ENCODE measurements around the gene ARL4D. TPM values are rescaled to one million over a fixed set of nuclear protein-coding genes. Genes with fewer than 3 reads are reported as not detected.
A peak's percentile ranks its signal among the peaks of the same experiment; 100 is the strongest.

Gene ARL4D
- total RNA-seq, 3 donors from 2014 or later, result 2.3 to 34.3 (median 3.2) TPM

- Histone ChIP-seq H3K4me3 (no peak overlapping the region), H3K9me3 (no peaks in the 10 kb centered on the region), H3K4me1 (ENCODE audit: low read depth) (no peaks in the 10 kb centered on the region), H3K36me3 (ENCODE audit: low read depth) (no peaks in the 10 kb centered on the region)
- TF ChIP-seq CTCF (IDR thresholded peaks at IDR 0.05), result no peak
- intact Hi-C loops (cut with DNase I, micrococcal nuclease), result no loop called here
- no peak for DNase-seq
- ATAC-seq, result no peak
Observed at GRCh38 chr17:43439041-43439440, 40.2 kb downstream of the ARL4D start.

- no peak for TF ChIP-seq CTCF (IDR thresholded peaks at IDR 0.05)
- H3K4me3 ChIP-seq, result no peak overlapping the region
Observed at GRCh38 chr17:43442711-43443110, 43.9 kb downstream of the ARL4D start.

GRCh38 chr17:43443381-43443780 lies 44.6 kb downstream of the ARL4D start:
- intact Hi-C loops (cut with DNase I, micrococcal nuclease), result no loop called here
- no peaks in the 10 kb centered on the region for H3K9me3 ChIP-seq
- ATAC-seq, result no peak

More at GRCh38 chr17:43442711-43443110, 43.9 kb downstream of the ARL4D start:
- intact Hi-C loops (cut with DNase I, micrococcal nuclease), result no loop called here
- Histone ChIP-seq H3K4me1 (ENCODE audit: low read depth) (no peaks in the 10 kb centered on the region), H3K36me3 (ENCODE audit: low read depth) (no peaks in the 10 kb centered on the region), H3K9me3 (no peaks in the 10 kb centered on the region)
- DNase-seq (no peak), ATAC-seq (peak; percentile 16)

GRCh38 chr17:43444223-43445008 lies 45.6 kb downstream of the ARL4D start:
- no peaks in the 10 kb centered on the region for H3K36me3 ChIP-seq (ENCODE audit: low read depth)
- H3K4me3 ChIP-seq, result no peak overlapping the region
- intact Hi-C loops (cut with DNase I, micrococcal nuclease), result no loop called here
- no peak for DNase-seq
- no peaks in the 10 kb centered on the region for H3K9me3 ChIP-seq
- ATAC-seq, result peak; percentile 42
- TF ChIP-seq CTCF (IDR thresholded peaks at IDR 0.05), result no peak
- H3K4me1 ChIP-seq (ENCODE audit: low read depth), result no peaks in the 10 kb centered on the region

More at GRCh38 chr17:43443381-43443780, 44.6 kb downstream of the ARL4D start:
- no peak for DNase-seq
- H3K4me1 ChIP-seq (ENCODE audit: low read depth), result no peaks in the 10 kb centered on the region
- no peaks in the 10 kb centered on the region for H3K36me3 ChIP-seq (ENCODE audit: low read depth)
- no peak overlapping the region for H3K4me3 ChIP-seq
- no peak for TF ChIP-seq CTCF (IDR thresholded peaks at IDR 0.05)

GRCh38 chr17:43445009-43445589 lies 46.3 kb downstream of the ARL4D start:
- H3K9me3 ChIP-seq, result no peaks in the 10 kb centered on the region
- DNase-seq (no peak), ATAC-seq (peak; percentile 22)
- intact Hi-C loops (cut with DNase I, micrococcal nuclease), result no loop called here
- no peak overlapping the region for H3K4me3 ChIP-seq
- TF ChIP-seq CTCF (IDR thresholded peaks at IDR 0.05), result no peak
- H3K36me3 ChIP-seq (ENCODE audit: low read depth), result no peaks in the 10 kb centered on the region
- no peaks in the 10 kb centered on the region for H3K4me1 ChIP-seq (ENCODE audit: low read depth)
